Hepatocyte (in vitro differentiated cells): ENCODE data around the gene HDGFL2. TPM values are rescaled to one million over a fixed set of nuclear protein-coding genes. Genes with fewer than 3 reads are reported as not detected.

Source experiments
- DNase-seq: peaks from one replicate; pipeline ENCODE4 v3.0.0-alpha.2; 2016; ENCODE audit warnings: low spot score
- H2AFZ ChIP-seq: fragments of 200-600 bp; sonication (generic); 2 replicates; pipeline ENCODE4 v1.6.0; 2016; ENCODE audit warnings: antibody characterized with exemption, mild to moderate bottlenecking
- H3K27ac ChIP-seq: fragments of 200-600 bp; sonication (generic); 2 replicates; pipeline ENCODE4 v1.5.1; 2016; ENCODE audit warnings: mild to moderate bottlenecking
- H3K27me3 ChIP-seq: fragments of 200-600 bp; sonication (generic); 2 replicates; pipeline ENCODE4 v1.6.1; 2016
- H3K36me3 ChIP-seq: fragments of 200-600 bp; sonication (generic); replicated peaks from 2 replicates; pipeline ENCODE4 v1.5.1; 2016; ENCODE audit warnings: low read depth; ENCODE audit not compliant: insufficient read depth
- H3K4me1 ChIP-seq: fragments of 200-600 bp; sonication (generic); 2 replicates; pipeline ENCODE4 v1.5.1; 2016; ENCODE audit warnings: mild to moderate bottlenecking, moderate library complexity; ENCODE audit not compliant: insufficient read depth
- H3K4me2 ChIP-seq: fragments of 200-600 bp; sonication (generic); 2 replicates; pipeline ENCODE4 v1.6.0; 2016
- H3K4me3 ChIP-seq: fragments of 200-600 bp; sonication (generic); 2 replicates; pipeline ENCODE4 v1.5.1; 2016; ENCODE audit warnings: mild to moderate bottlenecking
- H3K79me2 ChIP-seq: fragments of 200-600 bp; sonication (generic); 2 replicates; pipeline ENCODE4 v1.6.0; 2017; ENCODE audit warnings: mild to moderate bottlenecking
- H3K9me2 ChIP-seq: fragments of 200-600 bp; sonication (generic); replicated peaks from 2 replicates; pipeline ENCODE4 v1.6.0; 2017; ENCODE audit warnings: mild to moderate bottlenecking; ENCODE audit not compliant: insufficient read depth
- H3K9me3 ChIP-seq: fragments of 200-600 bp; sonication (generic); 2 replicates; pipeline ENCODE4 v1.5.1; 2016; ENCODE audit warnings: low read depth, mild to moderate bottlenecking
- H4K20me1 ChIP-seq: fragments of 200-600 bp; sonication (generic); 2 replicates; pipeline ENCODE4 v1.6.0; 2016; ENCODE audit warnings: mild to moderate bottlenecking; ENCODE audit not compliant: insufficient read depth, poor library complexity, severe bottlenecking
- EZH2 ChIP-seq: fragments of 200-600 bp; sonication (generic); IDR thresholded peaks from 2 replicates; pipeline ENCODE4 v1.6.1; 2016; ENCODE audit warnings: antibody characterized with exemption, mild to moderate bottlenecking, borderline replicate concordance
- EZH2phosphoT487 ChIP-seq: fragments of 200-600 bp; sonication (generic); IDR thresholded peaks from one replicate; pipeline ENCODE4 v1.6.1; 2018; ENCODE audit warnings: antibody characterized with exemption, mild to moderate bottlenecking, low read depth, moderate library complexity; ENCODE audit not compliant: unreplicated experiment, severe bottlenecking
- WGBS: methylation state at CpG from one replicate; pipeline ENCODE4 v1.1.6; 2016; ENCODE audit warnings: low lambda C conversion rate; ENCODE audit errors: missing lambda C conversion rate; 5-methylcytosine and 5-hydroxymethylcytosine counted together
- polyA plus RNA-seq: library from polyadenylated mRNA; unstranded; fragments of >200 nt; fragmentation: Nextera tagmentation; extraction: Ambion mirVana; gene quantifications from 2 replicates; pipeline ENCODE4 v1.2.1, GENCODE V29; 2016
- total RNA-seq: library from RNA; depleted of rRNA; stranded (reverse); fragments of >200 nt; gene quantifications from 2 replicates; pipeline ENCODE4 v1.2.3, GENCODE V29; 2014
- TF ChIP-seq, protein P1 (sequence below): fragments of 200-600 bp; sonication (generic); IDR thresholded peaks from 2 replicates; pipeline ENCODE4 v1.5.1; 2016; ENCODE audit warnings: antibody characterized with exemption, mild to moderate bottlenecking; ENCODE audit not compliant: poor library complexity

The HDGFL2 gene
- total and polyA plus RNA-seq, 2 experiments from 2014 or later = 50.3 to 73.2 TPM

DNA sequence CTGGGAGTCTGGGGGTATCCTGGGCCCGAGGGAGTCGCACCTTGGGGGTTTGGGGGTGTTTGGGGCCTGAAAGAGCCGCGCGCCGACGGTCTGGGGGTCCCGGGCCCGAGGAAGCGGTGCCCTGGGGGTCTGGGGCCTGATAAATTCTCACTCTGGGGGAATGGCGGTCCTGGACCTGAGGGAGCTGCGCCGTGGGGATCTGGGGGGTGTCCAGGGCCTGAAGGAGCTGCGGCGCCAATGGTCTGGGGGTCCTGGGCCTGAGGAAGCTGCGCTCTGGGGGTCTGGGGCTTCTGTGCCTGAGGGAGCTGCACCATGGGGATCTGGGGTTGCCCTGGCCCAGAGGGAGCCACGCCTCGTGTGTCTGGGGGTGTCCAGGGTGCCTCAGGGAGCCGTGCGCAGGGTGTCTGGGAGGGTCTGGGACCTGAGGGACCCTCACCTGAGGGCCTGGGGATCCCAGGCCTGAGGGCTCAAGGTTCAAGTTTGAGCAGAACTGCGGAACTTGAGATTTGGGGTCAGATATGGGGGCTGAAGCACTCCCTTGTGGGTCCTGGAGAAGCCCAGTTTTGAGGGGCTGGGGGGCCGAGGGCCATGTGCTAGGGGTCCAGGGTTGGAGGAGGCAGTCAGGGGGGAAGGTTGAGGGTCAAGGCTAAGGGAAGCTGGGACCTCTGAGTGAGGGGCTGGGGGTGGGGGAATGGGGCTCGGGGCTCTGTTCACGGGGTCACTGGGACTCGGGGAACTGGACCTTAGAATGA lies 1.1 kb downstream of the HDGFL2 start:
- Histone ChIP-seq H2AFZ (no peak overlapping the region), H4K20me1 (peaks cover 19% of the 10 kb centered on the region), H3K79me2 (peaks cover 31% of the 10 kb centered on the region), H3K27ac (no peak overlapping the region), H3K36me3 (no peaks in the 10 kb centered on the region), H3K9me2 (no peaks in the 10 kb centered on the region), H3K4me3 (peak overlapping the region; percentile 14), H3K27me3 (no peaks in the 10 kb centered on the region), H3K9me3 (no peaks in the 10 kb centered on the region), H3K4me2 (peak overlapping the region; percentile 93), H3K4me1 (peaks cover 8% of the 10 kb centered on the region)
- DNase-seq = no peak
- 22% methylated on average over 15 of the region's 25 CpGs for WGBS
- TF ChIP-seq EZH2 = no peak

DNA sequence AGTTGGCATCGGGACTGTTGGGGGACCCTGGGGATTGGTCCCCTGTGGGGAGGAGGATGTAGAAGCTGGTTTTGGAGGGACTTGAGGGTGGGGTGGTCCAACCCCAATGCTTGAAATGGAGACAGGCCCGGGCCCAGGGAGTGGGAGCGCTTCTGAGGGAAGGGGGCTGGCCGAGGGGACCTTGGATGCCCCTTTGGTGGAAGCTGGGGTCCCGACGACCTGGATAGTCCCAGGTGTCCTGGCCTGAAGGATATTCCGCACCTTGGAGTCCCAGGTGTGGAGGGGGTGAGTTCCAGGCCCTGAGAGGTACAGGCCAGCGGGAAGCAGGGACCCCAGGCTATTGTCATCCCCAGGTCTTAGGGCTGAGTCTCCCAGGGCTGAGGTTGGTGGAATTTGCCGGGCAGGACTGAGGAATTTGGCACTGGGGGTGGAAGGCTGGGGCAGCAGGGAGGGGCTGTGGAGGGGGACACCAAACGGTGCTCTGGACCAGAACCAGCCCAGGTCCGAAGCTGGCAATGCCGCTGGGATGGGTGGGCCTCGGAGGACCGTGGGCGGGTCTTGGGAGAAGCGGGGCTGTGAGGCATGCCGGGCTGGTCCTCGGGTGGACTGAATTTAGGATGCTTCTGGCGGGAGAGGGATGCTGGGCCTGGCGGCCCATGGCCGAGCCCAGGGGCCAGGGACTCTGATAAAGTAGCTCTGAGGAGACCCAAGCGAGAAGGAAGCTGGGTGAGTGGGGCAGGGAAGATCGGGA lies 1.8 kb downstream of the HDGFL2 start:
- Histone ChIP-seq H3K79me2 (peaks cover 31% of the 10 kb centered on the region), H3K9me2 (no peaks in the 10 kb centered on the region), H3K4me1 (peaks cover 8% of the 10 kb centered on the region), H3K27ac (peak overlapping the region; percentile 26), H4K20me1 (peaks cover 19% of the 10 kb centered on the region), H3K4me3 (peak overlapping the region; percentile 28), H3K9me3 (no peaks in the 10 kb centered on the region), H2AFZ (peak overlapping the region; percentile 43), H3K4me2 (peak overlapping the region; percentile 93), H3K27me3 (no peaks in the 10 kb centered on the region), H3K36me3 (no peaks in the 10 kb centered on the region)
- TF ChIP-seq, protein P1, sequence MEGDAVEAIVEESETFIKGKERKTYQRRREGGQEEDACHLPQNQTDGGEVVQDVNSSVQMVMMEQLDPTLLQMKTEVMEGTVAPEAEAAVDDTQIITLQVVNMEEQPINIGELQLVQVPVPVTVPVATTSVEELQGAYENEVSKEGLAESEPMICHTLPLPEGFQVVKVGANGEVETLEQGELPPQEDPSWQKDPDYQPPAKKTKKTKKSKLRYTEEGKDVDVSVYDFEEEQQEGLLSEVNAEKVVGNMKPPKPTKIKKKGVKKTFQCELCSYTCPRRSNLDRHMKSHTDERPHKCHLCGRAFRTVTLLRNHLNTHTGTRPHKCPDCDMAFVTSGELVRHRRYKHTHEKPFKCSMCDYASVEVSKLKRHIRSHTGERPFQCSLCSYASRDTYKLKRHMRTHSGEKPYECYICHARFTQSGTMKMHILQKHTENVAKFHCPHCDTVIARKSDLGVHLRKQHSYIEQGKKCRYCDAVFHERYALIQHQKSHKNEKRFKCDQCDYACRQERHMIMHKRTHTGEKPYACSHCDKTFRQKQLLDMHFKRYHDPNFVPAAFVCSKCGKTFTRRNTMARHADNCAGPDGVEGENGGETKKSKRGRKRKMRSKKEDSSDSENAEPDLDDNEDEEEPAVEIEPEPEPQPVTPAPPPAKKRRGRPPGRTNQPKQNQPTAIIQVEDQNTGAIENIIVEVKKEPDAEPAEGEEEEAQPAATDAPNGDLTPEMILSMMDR = no peak
- TF ChIP-seq EZH2phosphoT487 (no peak), EZH2 (no peak)
- WGBS = 36% methylated on average over 10 of the region's 23 CpGs
- DNase-seq = no peak

DNA sequence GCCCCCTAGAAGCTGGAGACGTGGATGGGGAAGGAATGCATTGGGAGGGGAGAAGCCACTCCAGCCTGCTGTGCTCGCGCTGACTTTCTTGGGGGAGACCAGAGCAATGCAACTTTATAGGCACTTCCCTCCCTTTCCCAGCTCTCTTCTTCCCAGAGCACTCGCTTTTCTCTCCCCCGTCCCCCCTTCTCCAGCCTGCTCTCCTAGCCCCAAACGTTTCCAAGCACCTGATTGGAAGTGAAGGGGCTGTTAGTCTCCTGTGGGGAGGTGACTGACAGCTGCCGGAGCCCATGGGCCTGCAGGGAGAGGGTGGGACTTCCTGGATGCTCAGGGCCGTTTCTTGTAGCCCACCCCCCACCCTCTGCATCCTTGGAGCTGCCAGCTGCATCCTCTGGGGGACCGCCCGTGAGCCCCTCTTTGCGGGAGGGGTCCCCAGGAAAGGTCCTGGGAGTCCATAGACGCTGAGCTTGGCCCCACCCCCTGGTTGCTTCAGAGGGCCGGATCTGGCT lies 2.5 kb downstream of the HDGFL2 start:
- no peaks in the 10 kb centered on the region for H3K9me3 ChIP-seq
- TF ChIP-seq EZH2phosphoT487 (no peak), EZH2 (no peak)
- TF ChIP-seq, protein P1 = no peak
- H2AFZ ChIP-seq = peak overlapping the region; percentile 43
- DNase-seq = peak; percentile 81
- H3K27me3 ChIP-seq = no peaks in the 10 kb centered on the region
- H3K4me3 ChIP-seq = peak overlapping the region; percentile 28
- H3K79me2 ChIP-seq = peaks cover 31% of the 10 kb centered on the region
- no peaks in the 10 kb centered on the region for H3K9me2 ChIP-seq
- WGBS = 14% methylated on average over 13 of the region's 13 CpGs
- peak overlapping the region; percentile 93 for H3K4me2 ChIP-seq
- H4K20me1 ChIP-seq = peaks cover 19% of the 10 kb centered on the region
- peak overlapping the region; percentile 26 for H3K27ac ChIP-seq
- H3K36me3 ChIP-seq = no peaks in the 10 kb centered on the region
- H3K4me1 ChIP-seq = peaks cover 8% of the 10 kb centered on the region
